NOMO-1 treated with DMSO at 0.1 percent for 48 hours (cell line): ENCODE data around the gene NT5DC4.

Experiments
- DNase-seq: peaks from one replicate; lab custom pipeline; 2025; ENCODE audit not compliant: unreplicated experiment; lab: John Stamatoyannopoulos, UW

The NT5DC4 gene

GRCh38 chr2:112723547-112723940 is 2.7 kb downstream of the NT5DC4 start:
- no peak for DNase-seq

GRCh38 chr2:112723995-112724394 is 3.2 kb downstream of the NT5DC4 start:
- DNase-seq: no peak

DNA sequence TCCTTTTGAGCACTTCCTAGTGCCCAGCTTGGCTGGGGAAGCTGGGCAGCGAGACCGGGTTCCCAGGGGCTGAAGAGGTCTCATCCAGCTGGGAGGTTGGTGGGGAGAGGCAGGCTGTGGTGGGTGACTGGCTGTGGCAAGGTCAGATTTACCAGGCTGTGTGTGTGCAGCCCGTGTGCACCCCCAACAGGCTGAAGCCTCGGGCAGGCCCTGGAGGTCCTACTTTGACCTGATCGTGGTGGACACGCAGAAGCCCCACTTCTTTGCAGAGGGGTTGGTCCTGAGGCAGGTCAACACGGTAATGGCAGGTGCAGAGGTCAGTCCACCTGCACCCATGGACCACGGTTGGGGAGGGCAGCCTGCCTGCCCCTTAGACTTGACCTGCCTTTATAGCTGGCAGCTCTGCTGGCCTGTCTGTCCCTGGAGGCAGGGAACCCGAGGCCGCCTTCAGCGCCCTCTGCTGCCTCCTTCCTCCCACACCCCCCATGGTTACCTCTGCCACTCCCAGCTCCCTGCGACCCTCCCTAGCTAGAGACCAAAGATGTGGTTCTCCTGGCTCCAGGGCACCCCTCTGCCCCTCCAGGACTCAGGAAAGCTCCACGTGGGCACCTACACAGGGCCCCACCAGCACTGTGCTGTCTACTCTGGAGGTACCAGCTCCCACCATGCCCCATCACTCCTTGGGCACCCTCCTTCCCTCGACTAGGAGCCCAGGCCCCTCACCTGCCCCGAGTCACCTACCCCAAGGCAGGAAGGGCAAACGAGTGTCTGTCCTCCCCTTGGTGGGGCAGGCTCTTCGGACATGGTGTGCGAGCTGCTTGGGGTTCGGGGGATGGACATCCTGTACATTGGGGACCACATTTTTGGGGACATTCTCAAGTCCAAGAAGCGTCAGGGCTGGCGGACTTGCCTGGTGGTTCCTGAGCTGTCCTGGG is 4.0 kb downstream of the NT5DC4 start:
- peak; percentile 23 for DNase-seq

GRCh38 chr2:112725545-112726457 is 5.0 kb downstream of the NT5DC4 start:
- DNase-seq: no peak

- peak; percentile 92 for DNase-seq
These were observed 5.8 kb downstream of the NT5DC4 start for GRCh38 chr2:112726487-112727190.

DNA sequence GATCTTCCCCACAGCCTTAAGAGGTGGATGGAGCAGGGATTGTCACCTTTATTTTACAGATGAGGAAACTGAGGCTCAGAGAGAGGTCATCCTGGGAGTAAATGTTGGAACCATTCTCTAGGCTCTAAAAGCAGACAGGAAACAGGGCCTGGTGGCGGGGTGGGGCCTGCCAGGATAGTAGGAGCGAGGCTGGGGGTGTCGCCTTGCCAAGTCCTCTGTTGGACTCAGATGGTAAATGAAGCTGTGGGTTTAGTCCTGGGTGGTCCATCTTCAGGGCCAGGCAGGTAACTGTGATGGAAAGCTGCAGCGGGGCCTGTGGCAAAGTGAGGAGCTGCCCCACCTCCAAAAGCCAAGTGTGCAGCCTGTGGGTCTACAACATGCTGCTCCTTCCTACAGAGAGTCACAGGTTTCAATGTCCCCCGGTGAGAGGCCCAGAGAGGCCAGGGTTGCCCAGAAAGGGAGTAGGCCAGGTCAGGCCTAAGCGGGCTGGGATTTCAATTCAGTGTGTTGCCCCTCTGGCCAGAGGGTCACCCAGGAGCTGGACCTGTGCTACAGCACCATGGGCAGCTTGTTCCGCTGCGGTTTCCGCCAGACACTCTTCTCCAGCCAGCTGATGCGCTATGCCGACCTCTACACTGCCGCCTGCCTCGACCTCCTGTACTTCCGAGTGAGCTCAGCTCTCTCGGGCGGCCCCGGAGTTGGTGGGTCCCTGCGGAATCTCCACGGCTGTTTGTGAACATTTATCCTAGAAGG is 6.6 kb downstream of the NT5DC4 start:
- DNase-seq: no peak

- no peak for DNase-seq
These were observed 7.2 kb downstream of the NT5DC4 start for GRCh38 chr2:112728029-112728362.

DNA sequence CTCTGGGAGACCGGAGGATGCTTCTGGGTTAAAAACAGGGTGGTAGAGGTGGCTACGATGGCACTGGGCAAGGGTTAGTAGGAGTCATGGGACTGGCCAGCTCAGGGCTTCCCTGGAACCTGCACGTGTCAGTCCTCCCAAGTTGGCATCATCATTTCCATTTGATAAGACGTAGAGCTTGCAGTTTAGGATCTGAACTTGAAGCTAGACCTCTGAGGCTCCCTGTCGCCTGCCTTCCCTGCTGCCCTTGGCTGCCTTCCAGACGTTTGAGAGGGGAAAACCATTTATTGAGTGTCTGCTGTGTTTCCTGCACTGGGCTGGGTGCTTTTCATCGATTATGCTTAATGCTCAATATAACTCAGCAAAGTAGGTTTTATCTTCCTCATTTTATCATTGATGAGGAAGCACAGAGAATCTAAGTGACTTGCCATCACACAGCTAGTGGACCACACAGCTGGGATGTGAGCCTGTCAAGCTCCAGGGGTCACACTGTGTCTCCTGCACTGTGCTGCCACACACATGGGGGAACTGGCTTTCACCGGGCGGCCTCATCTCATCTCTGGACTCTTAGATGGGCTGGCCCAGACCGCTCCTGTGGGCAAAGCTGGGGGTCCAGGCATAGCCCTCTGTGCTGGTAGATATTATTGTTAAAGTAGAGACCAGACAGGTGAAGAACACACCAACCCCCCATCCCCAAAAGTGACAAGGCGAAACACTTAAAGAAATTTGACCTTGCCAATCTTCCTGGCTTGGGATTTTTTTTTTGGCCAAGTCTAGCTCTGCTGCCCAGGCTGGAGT is 7.8 kb downstream of the NT5DC4 start:
- no peak for DNase-seq

GRCh38 chr2:112730216-112730615 is 9.4 kb downstream of the NT5DC4 start:
- DNase-seq: no peak

DNA sequence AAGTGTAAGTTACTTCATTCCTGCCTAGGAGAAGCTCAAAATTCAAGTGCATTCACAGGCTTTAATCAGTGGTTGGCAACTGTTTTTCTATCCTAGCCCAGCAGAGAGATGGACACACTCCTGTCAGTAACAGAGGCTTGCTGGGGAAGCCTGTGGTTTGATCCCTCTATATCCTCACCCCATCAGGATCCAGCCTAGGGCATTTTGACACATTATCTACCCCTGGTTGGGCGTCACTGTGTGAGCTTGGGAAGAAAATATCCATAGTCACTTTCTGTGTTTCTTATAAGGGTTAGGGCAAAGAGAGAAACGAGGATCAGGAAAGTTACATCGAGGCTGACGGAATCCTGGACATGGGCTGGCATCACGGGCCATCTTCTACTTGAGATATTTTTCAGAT is 10.0 kb downstream of the NT5DC4 start:
- no peak for DNase-seq

DNA sequence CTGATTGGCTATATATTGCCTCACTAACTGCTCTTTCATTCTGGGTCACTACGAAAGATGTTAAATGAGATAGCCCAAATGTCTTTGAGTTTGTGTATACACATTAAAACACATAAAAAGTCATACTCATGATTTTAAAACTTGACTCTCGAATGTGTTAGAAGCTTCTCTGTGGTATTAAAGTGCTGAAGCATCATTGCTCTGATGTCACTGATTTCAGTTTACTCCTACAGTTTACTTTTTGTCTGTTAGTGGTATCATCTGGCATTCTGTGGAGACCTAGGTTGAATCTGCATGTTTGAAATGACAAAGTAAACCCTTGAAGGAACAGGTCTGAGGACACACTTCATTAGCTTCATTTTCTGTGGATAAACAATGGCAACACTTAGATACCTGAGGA is 10.7 kb downstream of the NT5DC4 start:
- no peak for DNase-seq

GRCh38 chr2:112733456-112733855 is 12.6 kb downstream of the NT5DC4 start:
- no peak for DNase-seq

GRCh38 chr2:112733871-112734270 is 13.1 kb downstream of the NT5DC4 start:
- DNase-seq: no peak

DNA sequence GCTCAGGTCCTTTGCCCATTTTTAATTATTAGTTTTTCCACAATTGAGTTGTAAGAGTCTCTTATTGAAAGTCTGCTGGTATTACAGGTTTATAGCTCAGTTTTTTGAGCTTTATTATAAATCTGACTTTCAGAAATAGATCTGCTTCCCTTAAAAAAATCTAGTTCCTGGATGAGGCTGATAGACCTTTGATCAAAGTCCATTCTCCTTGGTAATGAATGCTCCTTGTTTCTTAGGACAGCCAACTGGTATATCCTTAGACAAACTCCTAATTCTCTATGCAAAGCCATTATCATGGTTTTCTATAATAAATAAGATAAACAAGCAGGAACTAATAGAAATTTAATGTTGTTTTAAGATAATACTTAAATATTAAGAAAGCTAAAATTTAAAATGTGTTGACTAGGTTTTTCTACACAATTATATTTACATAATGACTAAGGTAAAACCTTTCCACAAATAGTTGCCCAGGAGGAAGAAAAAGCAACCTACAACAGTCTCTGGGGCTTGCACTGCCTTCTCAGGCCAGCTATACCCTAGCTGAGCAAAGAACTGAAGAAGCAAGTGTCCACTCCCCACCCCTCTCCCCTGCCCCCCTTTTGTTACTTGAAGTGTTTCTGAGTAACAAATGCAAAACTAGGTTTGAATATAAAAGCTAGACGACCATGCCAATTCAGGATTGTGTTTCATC is 16.9 kb downstream of the NT5DC4 start:
- no peak for DNase-seq

DNA sequence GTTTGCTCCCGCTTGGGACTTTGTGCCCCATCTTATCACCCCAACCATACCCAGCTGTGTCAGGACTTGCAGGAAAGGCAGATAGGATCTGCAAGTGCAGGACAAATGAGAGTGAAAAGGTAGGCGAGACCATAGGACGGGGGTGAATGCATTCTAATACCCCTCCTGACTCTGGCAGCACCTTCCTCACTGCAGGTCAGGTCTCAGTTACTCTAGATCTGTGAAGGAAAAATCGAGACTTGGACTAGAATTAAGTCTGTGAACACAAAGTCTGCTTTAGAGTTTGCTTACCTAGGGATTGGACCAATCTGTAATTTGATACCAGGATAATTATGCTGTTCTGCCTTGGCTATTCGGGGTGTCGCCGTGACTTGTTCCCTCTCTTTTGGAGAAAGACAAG is 19.7 kb downstream of the NT5DC4 start:
- no peak for DNase-seq

- DNase-seq: peak; percentile 73
These were observed 29.1 kb downstream of the NT5DC4 start for GRCh38 chr2:112749755-112750559.

DNA sequence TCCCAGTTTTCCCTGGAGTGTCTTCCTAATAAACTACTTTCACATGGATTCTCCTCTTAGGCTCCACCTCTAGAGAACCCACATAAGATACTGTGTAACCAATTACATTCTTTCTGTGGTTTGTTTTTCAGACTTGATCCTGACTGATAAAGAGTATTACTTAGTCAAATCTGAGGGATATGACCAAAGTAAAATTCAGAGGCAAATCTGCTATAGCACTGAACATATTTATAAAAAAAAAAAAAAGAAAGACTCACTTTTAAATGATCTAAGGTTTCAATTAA is 29.7 kb downstream of the NT5DC4 start:
- no peak for DNase-seq

DNA sequence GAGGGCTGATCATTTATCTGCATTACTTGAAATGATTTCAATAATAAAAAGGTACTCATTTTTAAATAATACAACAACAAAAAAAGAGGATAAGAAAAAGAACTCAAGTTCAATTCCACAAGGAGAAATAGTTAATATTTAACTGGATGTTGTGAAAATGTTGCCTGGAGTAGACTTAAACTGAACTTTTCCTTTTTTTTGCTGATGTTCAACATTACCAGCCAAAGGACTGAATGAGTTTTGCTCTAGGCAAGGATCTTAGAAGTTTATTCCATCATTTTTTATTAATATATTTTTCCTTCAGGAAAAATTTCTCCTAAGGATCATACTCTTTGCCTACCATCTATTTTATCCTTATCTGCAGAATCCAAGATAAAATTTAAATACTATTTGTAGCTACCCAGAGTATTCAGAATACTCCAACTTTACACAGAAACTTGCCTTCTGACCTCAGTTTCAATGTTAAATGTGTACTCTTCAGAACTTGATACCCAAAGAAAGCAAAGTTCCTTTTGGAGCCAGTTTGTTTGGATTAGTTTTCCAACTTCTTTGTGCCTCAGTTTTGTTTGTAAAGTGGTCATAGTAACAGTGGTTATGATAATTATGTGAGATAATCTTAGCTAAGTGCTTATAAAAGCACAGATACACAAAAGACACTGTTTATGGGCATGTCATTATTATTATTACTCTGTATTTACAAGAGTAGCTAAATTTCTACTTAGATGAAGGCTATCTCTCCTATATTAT is 30.8 kb downstream of the NT5DC4 start:
- DNase-seq: no peak
